ENCODE measurements around the gene ORM2. TPM values are rescaled to one million over a fixed set of nuclear protein-coding genes. Genes with fewer than 3 reads are reported as not detected.

The ORM2 gene
- total RNA-seq, 1 donor from 2014 or later, result not detected

GRCh38 chr9:114359801-114360200, 30.1 kb downstream of the ORM2 start:
- Histone ChIP-seq H3K79me2 (ENCODE audit: insufficient read depth, low read length) (no peaks in the 10 kb centered on the region), H2AFZ (ENCODE audit: low read depth, low read length) (no peak overlapping the region)
- H3K27me3 Mint-ChIP-seq (ENCODE audit: low read depth, unreplicated experiment), result no peaks in the 10 kb centered on the region

DNA sequence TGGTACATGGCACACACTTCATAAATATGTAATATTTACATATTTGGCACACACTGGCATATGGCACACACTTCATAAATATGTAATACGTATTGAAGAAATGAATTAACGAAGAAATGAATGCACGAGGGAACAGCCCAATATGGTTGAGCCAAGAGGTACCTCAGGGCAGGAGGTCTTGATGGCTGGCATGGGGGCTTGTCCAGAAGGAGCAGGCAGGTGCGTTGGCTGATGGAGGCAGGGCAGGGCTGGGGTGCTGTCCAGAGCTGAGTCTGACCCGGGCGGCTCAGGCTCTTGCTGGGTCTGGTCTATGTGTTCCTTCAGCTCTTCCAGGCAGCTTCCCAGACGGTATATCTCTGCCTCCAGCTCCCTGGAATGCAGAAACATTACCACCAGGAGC, 31.9 kb downstream of the ORM2 start:
- Histone ChIP-seq H3K36me3 (ENCODE audit: insufficient read depth, low read length) (peaks cover 10% of the 10 kb centered on the region), H3K9ac (ENCODE audit: low read length) (no peak overlapping the region), H3K4me1 (ENCODE audit: insufficient read depth, low read length) (peaks cover 22% of the 10 kb centered on the region), H3K4me2 (ENCODE audit: low read length) (no peak overlapping the region), H4K20me1 (ENCODE audit: insufficient read depth, low read length) (no peaks in the 10 kb centered on the region), H3K79me2 (ENCODE audit: insufficient read depth, low read length) (no peaks in the 10 kb centered on the region), H3K4me3 (ENCODE audit: insufficient read depth, low read depth, low read length) (no peak overlapping the region), H3K27me3 (ENCODE audit: insufficient read depth, low read length) (no peaks in the 10 kb centered on the region), H2AFZ (ENCODE audit: low read depth, low read length) (no peak overlapping the region), H3K9me3 (ENCODE audit: insufficient read depth, low read depth, low read length) (no peaks in the 10 kb centered on the region), H3K27ac (ENCODE audit: low read depth, low read length) (no peak overlapping the region)
- peaks cover 3% of the 10 kb centered on the region for H3K9me3 Mint-ChIP-seq (ENCODE audit: unreplicated experiment)
- H3K36me3 Mint-ChIP-seq (ENCODE audit: low read depth, unreplicated experiment), result peaks cover 43% of the 10 kb centered on the region
- H3K4me3 Mint-ChIP-seq (ENCODE audit: unreplicated experiment), result no peak overlapping the region
- H3K4me1 Mint-ChIP-seq (ENCODE audit: low read depth, unreplicated experiment), result peaks cover 4% of the 10 kb centered on the region
- FAIRE-seq, result no peak
- no peak for DNase-seq (ENCODE audit: low read depth)
- TF ChIP-seq CTCF (IDR thresholded peaks at IDR 0.05; ENCODE audit: insufficient read depth, low read depth, low read length) (no peak), EZH2 (IDR thresholded peaks at IDR 0.05; ENCODE audit: insufficient read depth, low read length) (no peak)
- no peak overlapping the region for H3K27ac Mint-ChIP-seq (ENCODE audit: unreplicated experiment)
- H3K27me3 Mint-ChIP-seq (ENCODE audit: low read depth, unreplicated experiment), result no peaks in the 10 kb centered on the region

More at GRCh38 chr9:114359801-114360200, 30.1 kb downstream of the ORM2 start:
- Mint-ChIP-seq H3K4me3 (ENCODE audit: unreplicated experiment) (no peak overlapping the region), H3K4me1 (ENCODE audit: low read depth, unreplicated experiment) (no peaks in the 10 kb centered on the region), H3K9me3 (ENCODE audit: unreplicated experiment) (peaks cover 3% of the 10 kb centered on the region), H3K27ac (ENCODE audit: unreplicated experiment) (no peak overlapping the region), H3K36me3 (ENCODE audit: low read depth, unreplicated experiment) (peaks cover 52% of the 10 kb centered on the region)
- Histone ChIP-seq H3K27ac (ENCODE audit: low read depth, low read length) (no peak overlapping the region), H3K4me3 (ENCODE audit: insufficient read depth, low read depth, low read length) (no peak overlapping the region), H3K9me3 (ENCODE audit: insufficient read depth, low read depth, low read length) (no peaks in the 10 kb centered on the region), H3K36me3 (ENCODE audit: insufficient read depth, low read length) (peaks cover 14% of the 10 kb centered on the region), H4K20me1 (ENCODE audit: insufficient read depth, low read length) (no peaks in the 10 kb centered on the region), H3K4me1 (ENCODE audit: insufficient read depth, low read length) (peaks cover 11% of the 10 kb centered on the region), H3K9ac (ENCODE audit: low read length) (no peak overlapping the region), H3K4me2 (ENCODE audit: low read length) (no peak overlapping the region), H3K27me3 (ENCODE audit: insufficient read depth, low read length) (no peaks in the 10 kb centered on the region)
- DNase-seq (ENCODE audit: low read depth) (no peak), FAIRE-seq (no peak)
- TF ChIP-seq EZH2 (IDR thresholded peaks at IDR 0.05; ENCODE audit: insufficient read depth, low read length), result no peak
- TF ChIP-seq CTCF (IDR thresholded peaks at IDR 0.05; ENCODE audit: insufficient read depth, low read depth, low read length), result no peak

DNA sequence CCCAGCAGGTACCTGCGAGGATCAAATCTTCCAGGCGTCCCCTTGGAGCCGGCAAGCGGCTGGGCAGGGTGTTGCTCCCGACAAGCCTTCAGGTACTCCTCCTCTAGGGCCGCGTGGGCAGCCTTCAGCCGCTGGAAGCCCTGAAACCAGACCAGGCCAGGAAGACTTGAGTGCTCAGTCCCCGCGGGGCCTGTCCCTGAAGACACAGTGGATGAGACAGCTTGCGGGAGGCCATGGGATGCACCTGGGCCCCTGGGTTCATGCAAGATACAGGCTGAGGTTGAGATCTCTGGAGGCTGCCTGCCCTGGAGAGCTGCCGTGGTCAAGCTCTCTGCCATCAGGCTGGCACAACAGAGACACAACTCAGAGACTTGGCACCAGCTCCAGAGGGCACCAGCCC, 32.7 kb downstream of the ORM2 start:
- Histone ChIP-seq H2AFZ (ENCODE audit: low read depth, low read length) (no peak overlapping the region), H3K9ac (ENCODE audit: low read length) (no peak overlapping the region), H3K79me2 (ENCODE audit: insufficient read depth, low read length) (no peaks in the 10 kb centered on the region), H3K27ac (ENCODE audit: low read depth, low read length) (no peak overlapping the region), H3K4me1 (ENCODE audit: insufficient read depth, low read length) (peaks cover 26% of the 10 kb centered on the region), H3K36me3 (ENCODE audit: insufficient read depth, low read length) (peaks cover 9% of the 10 kb centered on the region), H3K27me3 (ENCODE audit: insufficient read depth, low read length) (no peaks in the 10 kb centered on the region), H4K20me1 (ENCODE audit: insufficient read depth, low read length) (no peaks in the 10 kb centered on the region), H3K4me3 (ENCODE audit: insufficient read depth, low read depth, low read length) (no peak overlapping the region), H3K4me2 (ENCODE audit: low read length) (no peak overlapping the region), H3K9me3 (ENCODE audit: insufficient read depth, low read depth, low read length) (no peaks in the 10 kb centered on the region)
- Mint-ChIP-seq H3K9me3 (ENCODE audit: unreplicated experiment) (peaks cover 3% of the 10 kb centered on the region), H3K4me3 (ENCODE audit: unreplicated experiment) (no peak overlapping the region), H3K27ac (ENCODE audit: unreplicated experiment) (no peak overlapping the region), H3K27me3 (ENCODE audit: low read depth, unreplicated experiment) (no peaks in the 10 kb centered on the region), H3K4me1 (ENCODE audit: low read depth, unreplicated experiment) (peaks cover 7% of the 10 kb centered on the region), H3K36me3 (ENCODE audit: low read depth, unreplicated experiment) (peaks cover 43% of the 10 kb centered on the region)
- DNase-seq (ENCODE audit: low read depth) (no peak), FAIRE-seq (no peak)
- no peak for TF ChIP-seq EZH2 (IDR thresholded peaks at IDR 0.05; ENCODE audit: insufficient read depth, low read length)
- TF ChIP-seq CTCF (IDR thresholded peaks at IDR 0.05; ENCODE audit: insufficient read depth, low read depth, low read length), result no peak

All from astrocyte (in vitro differentiated cells and primary cell).